Measurements from ENCODE around the gene OXA1L. TPM values are rescaled to one million over a fixed set of nuclear protein-coding genes. Genes with fewer than 3 reads are reported as not detected.
"Not testable (repeated sequence)": the region's sequence is repeated elsewhere in the genome, so short reads cannot be mapped to it uniquely, and the experiment has no call there.

The OXA1L gene
- polyA plus RNA-seq, 5 donors, result 142 to 161 (median 150) TPM

DNA sequence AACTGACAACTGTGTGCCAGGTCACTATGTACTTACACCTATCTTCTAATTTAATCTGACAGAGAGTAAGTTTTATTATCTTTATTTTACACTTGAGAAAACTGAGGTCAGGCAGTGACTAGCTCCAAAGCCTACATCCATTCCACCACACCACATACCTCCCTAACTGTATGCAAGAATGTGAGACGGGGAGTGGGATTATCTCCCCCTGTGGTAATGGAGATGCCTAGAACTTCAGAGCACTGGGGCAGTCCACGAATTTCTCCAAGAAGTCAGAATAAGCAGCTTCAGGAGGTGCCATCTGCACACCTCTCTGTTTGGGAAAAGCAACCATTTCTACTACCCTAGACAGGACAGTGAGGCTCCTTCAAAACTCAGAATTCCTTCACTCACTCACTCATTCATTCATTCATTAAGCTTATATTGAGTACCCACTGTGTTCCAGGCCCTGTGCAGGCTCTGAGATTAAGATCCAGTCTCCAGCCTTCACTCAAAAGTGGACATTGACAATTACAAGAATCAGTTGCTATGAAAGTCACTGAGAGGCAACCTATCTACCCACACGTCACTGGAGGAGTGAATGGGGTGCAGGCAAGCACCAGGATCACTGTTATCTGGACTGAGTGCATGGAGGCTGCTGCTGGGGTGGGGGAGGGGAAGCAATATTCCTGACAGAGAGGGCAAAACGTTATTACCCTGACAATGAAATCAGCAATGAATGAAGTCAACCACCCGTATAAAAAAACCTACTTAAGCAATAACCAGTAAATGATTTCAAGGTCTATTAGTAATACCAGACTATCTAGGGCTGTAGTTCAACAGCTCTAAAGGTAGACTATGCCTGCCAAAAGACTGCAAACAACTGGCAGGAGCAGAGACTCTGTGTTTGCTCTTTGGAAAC lies 30.8 kb downstream of the OXA1L start:
- DNase-seq, result no peak

DNA sequence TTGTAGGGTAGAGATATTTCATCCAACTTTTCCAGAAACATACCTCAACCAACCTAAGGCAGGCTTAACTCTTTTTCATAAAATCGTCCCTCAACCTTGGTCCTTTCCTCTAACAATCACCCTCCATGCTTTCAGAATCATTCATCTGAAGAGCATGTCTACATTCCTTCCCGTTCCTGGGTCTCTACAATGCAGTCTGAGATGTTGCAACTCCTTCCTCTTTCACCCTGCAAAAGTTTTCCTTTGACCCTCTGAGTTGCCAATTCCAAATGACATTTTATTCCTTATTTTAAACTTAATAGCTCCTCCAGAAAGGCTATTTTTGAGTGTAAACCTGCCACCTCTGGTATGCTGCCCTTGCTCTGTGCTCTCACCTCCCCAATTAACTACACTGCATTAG lies 32.0 kb downstream of the OXA1L start:
- DNase-seq, result no peak

DNA sequence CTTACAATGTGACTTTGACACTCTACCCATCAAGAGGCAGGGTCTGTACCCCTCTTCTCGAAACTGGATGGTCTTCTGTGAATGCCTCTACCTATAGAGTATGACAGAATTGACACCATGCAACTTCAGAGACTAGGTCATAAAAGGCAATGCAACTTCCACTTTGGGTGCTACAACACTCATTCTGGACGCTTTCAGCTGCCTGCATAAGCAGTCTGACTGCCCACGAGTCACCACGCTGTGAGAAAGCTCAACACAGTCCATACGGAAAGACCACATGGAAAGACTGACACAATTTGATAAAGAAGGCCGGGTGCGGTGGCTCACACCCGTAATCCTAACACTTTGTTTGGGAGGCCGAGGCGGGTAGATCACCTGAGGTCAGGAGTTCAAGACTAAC lies 33.9 kb downstream of the OXA1L start:
- no peak for DNase-seq

- DNase-seq, result no peak
These were observed 35.2 kb downstream of the OXA1L start for GRCh38 chr14:22801716-22802115.

DNA sequence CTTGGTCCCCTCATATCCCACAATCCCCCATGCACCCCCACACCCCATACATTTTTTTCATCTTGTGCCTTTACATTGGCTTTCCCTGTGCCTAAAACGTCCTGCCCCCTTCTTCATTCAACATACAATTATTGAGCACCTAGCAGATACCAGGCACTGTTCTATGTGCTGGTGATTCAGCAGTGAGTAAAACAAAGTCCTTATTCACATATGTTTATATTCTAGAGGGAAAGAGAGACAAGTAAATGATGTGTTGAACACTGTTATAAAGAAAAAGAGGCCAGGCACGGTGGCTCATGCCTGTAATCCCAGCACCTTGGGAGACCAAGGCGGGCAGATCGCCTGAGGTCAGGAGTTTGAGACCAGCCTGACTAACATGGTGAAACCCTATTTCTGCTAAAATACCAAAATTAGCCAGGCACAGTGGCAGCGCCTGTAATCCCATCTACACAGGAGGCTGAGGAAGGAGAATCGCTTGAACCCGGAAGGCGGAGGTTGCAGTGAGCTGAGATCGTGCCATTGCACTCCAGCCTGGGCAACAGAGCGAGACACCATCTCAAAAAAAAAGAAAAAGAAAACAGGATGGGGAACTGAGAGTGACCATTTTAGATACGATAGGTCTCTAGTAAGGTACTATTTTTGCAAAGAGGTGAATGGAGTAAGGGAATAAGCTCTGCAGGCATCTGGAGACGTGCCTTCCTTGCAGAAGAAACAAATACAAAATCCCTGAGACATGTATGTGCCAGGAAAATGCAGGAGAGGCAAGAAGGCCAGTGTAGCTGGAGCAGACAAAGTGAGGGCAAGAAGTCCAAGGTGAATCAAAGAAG lies 36.6 kb downstream of the OXA1L start:
- DNase-seq, result no peak

DNA sequence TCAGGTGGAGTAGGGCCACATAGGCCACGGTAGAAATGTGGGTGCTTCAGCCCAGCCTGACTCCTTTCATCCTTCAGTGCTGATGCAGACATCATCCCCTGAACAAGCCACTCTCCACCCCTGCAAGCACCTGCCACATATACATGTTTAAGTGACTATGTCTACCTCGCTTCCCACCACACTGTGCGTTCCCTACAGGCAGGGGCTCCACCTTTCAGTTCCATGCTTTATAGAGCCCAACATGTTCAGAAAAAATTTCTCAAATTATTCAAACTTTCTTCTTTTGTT lies 37.1 kb downstream of the OXA1L start:
- DNase-seq, result no peak

DNA sequence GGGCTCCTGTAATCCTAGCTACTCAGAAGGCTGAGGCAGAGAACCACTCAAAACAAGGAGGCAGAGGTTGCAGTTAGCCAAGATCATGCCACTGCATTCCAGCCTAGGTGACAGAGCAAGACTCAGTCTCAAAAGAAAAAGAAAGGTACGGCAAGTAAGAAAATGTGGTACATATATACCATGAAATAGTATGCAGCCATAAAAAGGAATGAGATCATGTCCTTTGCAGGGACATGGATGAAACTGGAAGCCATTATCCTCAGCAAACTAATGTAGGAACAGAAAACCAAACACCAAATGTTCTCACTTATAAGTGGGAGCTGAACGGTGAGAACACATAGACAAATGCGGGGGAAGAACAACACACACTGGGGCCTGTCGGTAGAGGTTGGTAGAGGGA lies 38.7 kb downstream of the OXA1L start:
- DNase-seq, result not testable (repeated sequence)

DNA sequence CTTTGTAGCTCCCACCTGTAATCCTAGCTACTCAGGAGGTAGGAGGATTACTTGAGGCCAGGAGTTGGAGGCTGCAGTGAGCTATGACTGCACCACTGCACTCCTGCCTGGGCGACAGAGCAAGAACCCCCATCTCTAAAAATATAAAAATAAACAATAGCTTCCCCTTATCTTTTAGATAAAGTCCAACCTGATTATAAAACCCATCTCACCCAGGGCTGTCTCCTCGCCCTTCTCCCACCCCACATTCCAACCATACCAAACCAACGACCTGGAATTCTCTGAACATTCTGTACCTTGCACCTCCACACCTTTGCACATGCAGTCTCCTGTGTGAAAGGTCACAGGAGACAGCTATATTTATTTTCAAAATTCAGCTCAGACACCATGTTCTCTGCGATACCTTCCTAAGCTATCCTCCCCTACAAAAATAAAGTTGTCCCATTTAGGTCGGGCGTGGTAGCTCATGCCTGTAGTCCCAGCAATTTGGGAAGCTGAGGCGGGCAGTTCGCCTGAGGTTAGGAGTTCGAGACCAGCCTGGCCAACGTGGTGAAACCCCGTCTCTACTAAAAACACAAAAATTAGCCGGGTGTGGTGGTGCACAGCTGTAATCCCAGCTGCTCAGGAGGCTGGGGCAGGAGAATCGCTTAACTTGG lies 41.1 kb downstream of the OXA1L start:
- DNase-seq, result no peak

GRCh38 chr14:22808388-22809209 lies 42.1 kb downstream of the OXA1L start:
- DNase-seq, result no peak

DNA sequence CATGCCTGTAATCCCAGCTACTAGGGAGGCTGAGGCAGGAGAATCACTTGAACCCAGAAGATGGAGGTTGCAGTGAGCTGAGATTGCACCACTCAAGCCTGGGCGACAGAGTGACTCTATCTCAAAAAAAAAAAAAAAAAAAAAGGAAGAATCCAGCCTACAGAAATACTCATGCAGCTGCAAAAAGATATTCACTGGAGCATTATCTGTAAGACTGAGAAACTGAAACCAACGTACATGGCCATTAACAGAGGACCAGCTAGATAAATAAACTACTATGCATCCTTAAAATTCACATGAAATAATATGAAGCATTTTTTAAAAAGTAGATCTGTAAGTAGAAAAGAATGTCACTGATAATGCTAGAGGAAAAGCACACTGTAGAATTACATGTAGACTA lies 45.2 kb downstream of the OXA1L start:
- DNase-seq, result no peak

DNA sequence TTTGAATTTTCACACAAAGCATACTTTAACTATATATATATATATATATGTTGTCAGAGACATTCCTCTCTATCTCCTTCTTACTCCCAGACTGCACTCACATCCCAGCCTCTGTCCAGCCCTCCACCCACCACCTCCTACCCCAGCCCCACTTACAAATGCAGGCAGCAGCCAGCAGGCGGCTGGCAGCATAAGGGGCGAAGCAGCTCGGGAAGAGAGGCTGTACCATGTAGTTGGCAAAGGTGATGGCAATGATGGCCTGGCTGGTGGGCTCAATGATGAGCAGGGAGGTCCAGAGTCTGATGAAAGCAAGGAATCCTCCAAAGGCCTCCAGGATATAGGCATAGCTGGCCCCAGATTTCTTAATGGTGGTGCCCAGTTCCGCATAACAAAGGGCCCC lies 46.3 kb downstream of the OXA1L start:
- no peak for DNase-seq

DNA sequence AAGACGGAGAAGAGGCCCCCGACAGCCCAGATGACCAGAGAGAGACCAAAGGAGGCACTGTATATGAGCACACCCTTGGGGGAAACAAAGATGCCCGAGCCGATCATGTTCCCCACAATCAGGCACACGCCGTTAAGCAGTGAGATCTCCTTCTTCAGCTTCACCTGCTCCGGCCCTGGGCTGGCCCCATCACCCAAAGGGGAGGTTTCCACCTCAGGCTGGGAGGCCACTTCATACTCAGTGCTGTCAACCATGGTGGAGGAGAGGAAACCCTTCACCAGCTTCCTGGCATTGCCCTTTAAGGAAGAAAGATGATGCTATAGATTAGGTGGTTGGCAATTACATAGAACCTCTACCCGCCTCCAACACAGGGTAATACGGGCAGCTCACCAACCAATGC lies 46.7 kb downstream of the OXA1L start:
- DNase-seq, result no peak

DNA sequence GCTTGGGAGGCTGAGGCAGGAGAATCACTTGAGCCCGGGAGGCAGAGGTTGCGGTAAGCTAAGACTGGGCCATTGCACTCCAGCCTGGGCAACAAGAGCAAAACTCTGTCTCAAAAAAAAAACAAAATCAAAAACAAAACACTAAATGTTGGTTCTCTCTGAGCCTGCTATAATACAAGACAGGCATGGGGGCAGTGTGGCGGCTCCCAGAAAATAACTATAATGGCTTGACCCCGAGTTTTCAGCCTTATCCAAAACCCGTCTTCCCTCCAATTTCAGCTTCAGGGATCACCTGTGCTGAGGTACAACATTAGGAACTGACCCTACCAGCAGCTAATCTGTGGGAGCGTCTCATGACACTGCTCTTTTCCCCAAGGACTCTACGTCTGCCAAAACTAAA lies 47.9 kb downstream of the OXA1L start:
- DNase-seq, result no peak

GRCh38 chr14:22814941-22815713 lies 48.6 kb downstream of the OXA1L start, which contains the start of gene SLC7A7:
TSS of gene SLC7A7 (minus strand) at chr14:22815435. CDS start at chr14:22813398, 2,037 bp downstream.
- DNase-seq, result no peak

GRCh38 chr14:22819151-22819988 lies 52.9 kb downstream of the OXA1L start:
- peak; percentile 64 to 80 for DNase-seq

- DNase-seq, result no peak
These were observed 54.2 kb downstream of the OXA1L start for GRCh38 chr14:22820731-22821130.

GRCh38 chr14:22821193-22822015 lies 54.9 kb downstream of the OXA1L start:
- no peak for DNase-seq

- DNase-seq, result no peak
These were observed 55.6 kb downstream of the OXA1L start for GRCh38 chr14:22822016-22822570.

Data from right lung (tissue), 5 donors.